Stimulated activated CD4-positive, alpha-beta T cell treated with anti-CD3 and anti-CD28 coated beads, TNF-alpha, amount 100 ng/mL, for 24 hours (primary cell): ENCODE data around the gene CLEC4F.
"Not testable (repeated sequence)": the region's sequence is repeated elsewhere in the genome, so short reads cannot be mapped to it uniquely, and the experiment has no call there.

Source experiments
- DNase-seq, 3 experiments: peaks; one replicate each; pipeline ENCODE4 v3.0.0-alpha.2; 2020; ENCODE audit warnings: low read depth in 3 of 3

Gene CLEC4F

GRCh38 chr2:70827388-70827787, 7.0 kb upstream of the CLEC4F start:
- no peak for DNase-seq

GRCh38 chr2:70826696-70827350, 6.4 kb upstream of the CLEC4F start:
- no peak for DNase-seq

GRCh38 chr2:70823249-70823648, 2.9 kb upstream of the CLEC4F start:
- no peak for DNase-seq

GRCh38 chr2:70822843-70823242, 2.4 kb upstream of the CLEC4F start:
- DNase-seq: no peak

GRCh38 chr2:70817284-70817954, 3.0 kb downstream of the CLEC4F start:
- no peak for DNase-seq

GRCh38 chr2:70816726-70817125, 3.7 kb downstream of the CLEC4F start:
- no peak for DNase-seq

GRCh38 chr2:70808983-70809958, 11.1 kb downstream of the CLEC4F start:
- DNase-seq: no peak

- DNase-seq: no peak
Measured at GRCh38 chr2:70807828-70808118, 12.6 kb downstream of the CLEC4F start.

GRCh38 chr2:70807102-70807827, 13.1 kb downstream of the CLEC4F start:
- DNase-seq: no peak

GRCh38 chr2:70806620-70807019, 13.8 kb downstream of the CLEC4F start:
- no peak for DNase-seq

- DNase-seq: no peak
Measured at GRCh38 chr2:70806013-70806412, 14.4 kb downstream of the CLEC4F start.

GRCh38 chr2:70801607-70802263, 18.7 kb downstream of the CLEC4F start:
- DNase-seq: no peak

- DNase-seq: no peak
Measured at GRCh38 chr2:70799706-70800105, 20.7 kb downstream of the CLEC4F start.

GRCh38 chr2:70797996-70798395, 22.4 kb downstream of the CLEC4F start:
- not testable (repeated sequence) for DNase-seq

- no peak for DNase-seq
Measured at GRCh38 chr2:70797506-70797905, 22.9 kb downstream of the CLEC4F start.

GRCh38 chr2:70796262-70796661, 24.1 kb downstream of the CLEC4F start:
- no peak for DNase-seq

GRCh38 chr2:70795164-70795995, 25.0 kb downstream of the CLEC4F start:
- DNase-seq: no peak

GRCh38 chr2:70793450-70793849, 26.9 kb downstream of the CLEC4F start:
- no peak for DNase-seq

- no peak for DNase-seq
Measured at GRCh38 chr2:70790136-70790828, 30.1 kb downstream of the CLEC4F start, which contains the start of gene FIGLA. Gene FIGLA (minus strand): TSS chr2:70790643. CDS start chr2:70790638, 5 bp downstream.
